ELR (cell line): ENCODE measurements around the gene ATG10.

Experiments
- DNase-seq: peaks from one replicate; pipeline ENCODE4 v3.0.0-alpha.2; 2015; ENCODE audit warnings: low read depth

The ATG10 gene

DNA sequence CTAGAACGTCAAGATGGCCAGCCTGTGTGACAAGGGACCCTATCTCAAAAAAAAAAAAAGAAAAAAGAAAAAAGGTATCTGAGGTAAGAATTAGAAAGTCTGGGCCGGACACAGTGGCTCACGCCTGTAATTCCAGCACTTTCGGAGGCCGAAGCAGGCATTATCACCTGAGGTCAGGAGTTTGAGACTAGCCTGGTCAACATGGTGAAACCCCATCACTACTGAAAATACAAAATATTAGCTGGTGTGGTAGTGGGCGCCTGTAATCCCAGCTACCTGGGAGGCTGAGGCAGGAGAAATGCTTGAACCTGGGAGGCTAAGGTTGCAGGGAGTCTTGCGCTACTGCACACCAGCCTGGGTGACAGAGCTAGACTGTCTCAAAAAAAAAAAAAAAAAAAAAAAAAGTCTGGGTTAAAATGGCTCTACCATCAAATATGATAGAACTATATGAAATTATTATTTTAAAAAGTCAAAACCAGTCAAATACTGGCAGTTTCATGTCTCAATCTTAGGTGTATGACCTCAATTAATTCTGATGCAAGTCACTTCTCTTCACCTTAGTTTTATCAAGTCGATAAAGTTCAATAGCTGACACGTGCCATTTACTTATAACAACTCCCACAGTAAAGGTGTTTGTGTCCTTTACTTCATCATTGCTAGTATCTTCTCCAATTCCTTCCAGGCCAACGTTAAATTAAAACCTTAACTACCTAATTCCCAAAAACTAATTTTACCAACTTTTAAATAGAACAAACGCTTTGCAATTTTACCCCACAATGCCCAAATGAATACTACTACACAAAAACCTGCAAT, 305.2 kb downstream of the ATG10 start:
- DNase-seq: peak; percentile 19

DNA sequence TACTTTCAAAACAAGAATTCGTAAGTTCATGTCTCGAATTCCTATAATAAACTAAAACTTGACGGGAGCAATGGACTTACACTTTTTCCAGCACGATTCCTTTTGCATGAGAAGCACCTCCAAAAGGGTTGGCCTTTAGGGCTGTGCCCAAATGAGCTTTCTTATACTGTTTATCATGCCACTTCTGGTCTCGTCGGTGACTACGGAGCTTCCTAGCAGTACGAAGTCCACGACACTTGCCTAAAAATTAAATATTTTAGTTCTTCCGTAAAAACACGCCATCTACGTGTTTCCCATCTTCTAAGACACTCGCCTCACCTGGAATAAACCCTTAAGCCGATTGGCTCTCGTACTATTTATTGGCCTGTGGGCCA, 305.8 kb downstream of the ATG10 start:
- DNase-seq: peak; percentile 23

DNA sequence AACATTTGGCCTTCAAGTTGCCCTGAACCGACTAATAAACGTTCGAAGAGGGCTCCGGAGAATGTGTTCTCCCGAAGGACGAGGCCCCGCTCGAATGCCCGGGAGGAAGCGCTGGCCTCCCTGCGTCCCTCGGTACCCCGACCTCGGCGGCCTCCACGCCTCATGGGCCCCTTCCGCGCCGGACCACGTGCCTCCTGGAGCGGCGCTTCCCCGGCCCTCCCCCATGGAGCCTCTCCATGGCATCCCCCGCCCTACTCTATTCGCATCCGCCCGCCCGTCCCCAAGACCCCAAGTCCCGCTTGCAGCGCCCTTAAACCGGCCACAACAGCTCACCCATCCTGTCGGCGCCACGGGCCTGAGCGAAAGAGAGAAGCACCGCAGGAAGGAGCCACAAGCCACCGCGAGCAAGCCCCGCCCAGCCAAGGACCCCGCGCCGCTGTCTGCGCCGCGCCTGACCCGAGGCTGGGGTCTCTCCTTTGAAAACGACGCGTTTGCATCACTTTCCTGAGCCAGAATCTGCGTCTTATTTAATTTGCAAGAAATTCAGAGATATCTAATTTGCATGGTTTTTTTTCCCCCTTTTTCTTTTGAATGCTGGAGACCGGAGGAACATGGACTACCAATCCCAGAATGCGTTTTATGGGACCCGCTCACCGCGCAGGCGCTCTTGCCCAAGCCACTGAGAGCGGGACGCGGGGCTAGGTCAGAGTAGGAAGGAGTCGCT, 306.3 kb downstream of the ATG10 start, which contains the start of gene RPS23:
TSS of gene RPS23 (minus strand) at position 368 of the 724 bp plus-strand sequence. CDS start at position 337, 31 bp downstream.
- peak; percentile 95 for DNase-seq

- DNase-seq: no peak
Measured at GRCh38 chr5:82278711-82279370, 307.0 kb downstream of the ATG10 start.

- no peak for DNase-seq
Measured at GRCh38 chr5:82283893-82284292, 312.1 kb downstream of the ATG10 start.

DNA sequence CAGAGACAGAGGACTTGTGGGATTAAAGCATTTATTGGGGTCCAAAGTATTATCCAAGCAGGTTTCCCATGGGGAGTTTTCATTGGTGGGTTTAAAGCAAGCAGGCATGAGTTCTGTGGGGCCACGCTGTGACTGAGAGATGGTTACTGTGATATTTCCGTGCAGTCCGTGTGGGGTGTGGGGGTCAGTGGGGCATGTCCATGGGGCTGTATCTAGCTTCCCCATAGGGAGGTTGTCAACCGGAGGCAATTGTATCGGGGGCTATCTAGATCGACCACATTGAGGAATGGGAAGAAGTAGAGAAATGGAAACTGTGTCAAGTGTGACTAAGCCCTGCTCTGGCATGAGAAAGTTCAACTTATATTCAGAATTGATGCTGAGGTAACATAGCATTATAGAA, 313.4 kb downstream of the ATG10 start:
- DNase-seq: no peak

GRCh38 chr5:82287625-82288024, 315.8 kb downstream of the ATG10 start:
- DNase-seq: no peak

DNA sequence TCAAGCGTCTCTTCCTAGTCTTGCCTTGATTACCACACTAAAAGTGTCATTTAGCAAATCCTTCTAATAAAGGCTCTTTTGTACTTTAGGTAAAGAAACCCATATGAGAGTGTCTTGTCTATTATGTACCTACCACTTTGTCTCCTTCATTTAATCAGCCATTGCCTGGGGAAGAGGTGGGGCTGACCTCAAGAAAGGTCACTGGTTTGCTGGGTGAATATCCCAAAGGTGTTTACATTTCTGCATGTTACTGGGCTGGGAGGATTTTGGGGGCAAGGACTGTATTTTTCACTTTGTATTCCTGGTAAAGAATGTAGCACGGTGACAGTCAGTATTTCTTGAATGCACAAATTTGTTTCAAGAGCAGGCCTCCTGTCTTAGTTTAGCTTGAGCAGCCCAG, 318.2 kb downstream of the ATG10 start:
- no peak for DNase-seq

DNA sequence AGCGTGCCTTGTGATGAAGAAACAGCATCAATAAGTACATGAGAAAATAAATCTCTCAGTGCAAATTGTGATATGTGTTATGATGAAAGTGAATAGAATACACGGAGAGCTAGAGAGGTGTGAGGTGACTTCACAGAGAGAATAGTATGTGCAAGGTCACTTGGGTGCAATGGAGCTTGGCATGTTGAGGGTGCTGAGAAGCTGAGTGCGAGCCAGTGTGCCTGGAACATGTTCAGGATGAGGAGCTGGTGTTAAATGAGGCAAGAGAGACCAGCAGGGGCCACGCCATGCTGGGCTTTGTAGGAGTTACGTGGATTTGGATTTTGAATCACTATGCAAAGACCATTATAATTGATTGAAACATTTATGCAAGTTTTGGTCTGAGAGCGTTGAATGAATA, 319.1 kb downstream of the ATG10 start:
- no peak for DNase-seq

- DNase-seq: no peak
Measured at GRCh38 chr5:82291420-82291819, 319.6 kb downstream of the ATG10 start.

DNA sequence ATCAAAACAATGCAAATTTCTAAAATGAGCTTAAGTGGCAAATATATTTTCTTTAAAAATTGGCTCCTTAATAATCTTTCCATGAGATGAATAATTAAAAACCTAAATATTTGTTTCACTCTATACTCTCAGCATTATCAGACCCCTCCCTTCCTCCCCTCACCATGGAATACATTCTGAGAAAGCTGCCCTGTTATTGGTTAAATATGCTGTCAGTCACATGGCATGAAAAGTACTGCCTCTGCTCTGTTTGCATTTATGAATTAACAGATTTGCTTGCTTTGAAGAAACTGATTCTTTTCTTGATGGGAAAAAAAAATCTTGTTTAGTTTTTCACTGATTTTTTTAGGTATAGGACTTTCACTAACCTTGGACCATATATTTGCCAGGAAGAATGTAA, 323.3 kb downstream of the ATG10 start:
- peak; percentile 39 for DNase-seq

DNA sequence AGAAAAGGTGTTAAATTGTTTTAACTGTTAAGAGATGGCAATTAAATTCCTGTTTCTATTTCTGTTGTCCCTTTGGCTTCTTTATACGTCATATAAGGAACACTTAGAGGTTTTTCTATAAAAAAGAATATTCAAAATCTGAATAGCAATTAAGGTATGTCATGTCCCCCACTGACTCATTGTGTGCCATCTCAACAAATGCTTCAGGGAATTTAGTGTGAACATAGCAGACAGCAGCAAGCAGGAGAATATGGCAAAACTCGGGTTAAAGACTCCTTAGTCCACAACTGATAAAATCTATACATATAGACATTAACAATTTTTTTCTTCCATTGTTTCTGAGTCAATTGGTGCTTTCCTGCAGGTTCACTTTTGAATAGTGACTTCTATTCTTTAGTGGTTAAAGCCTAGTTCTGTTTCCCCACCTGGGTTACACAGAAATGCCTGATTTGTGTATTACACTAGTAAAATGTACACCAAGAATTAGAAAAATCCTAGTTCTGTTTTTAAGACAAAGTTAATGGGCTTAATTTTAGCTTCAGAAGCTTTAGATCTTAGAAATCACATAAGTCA, 324.2 kb downstream of the ATG10 start:
- DNase-seq: peak; percentile 53

DNA sequence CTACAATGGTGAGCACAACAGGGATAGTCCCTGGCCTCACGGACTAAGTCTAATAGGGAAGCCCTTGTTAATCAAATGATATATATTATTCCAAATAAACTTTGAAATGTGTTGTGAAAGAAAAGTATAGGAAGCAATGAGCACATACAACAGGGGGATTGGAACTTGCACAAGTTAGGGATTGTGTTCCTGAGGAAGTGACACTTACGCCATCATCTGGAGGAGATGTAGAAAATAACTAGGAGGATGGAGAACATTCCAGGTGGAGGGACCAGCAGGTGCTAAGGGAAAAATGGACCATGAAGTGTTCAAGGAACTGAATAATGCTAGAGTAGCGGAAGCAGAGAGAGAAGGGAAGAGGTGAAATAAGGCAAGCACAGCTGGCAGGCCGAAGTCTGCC, 325.1 kb downstream of the ATG10 start:
- no peak for DNase-seq

GRCh38 chr5:82297711-82298110, 325.9 kb downstream of the ATG10 start:
- DNase-seq: no peak

- DNase-seq: peak; percentile 64
Measured at GRCh38 chr5:82298668-82299067, 326.8 kb downstream of the ATG10 start.

GRCh38 chr5:82301190-82301589, 329.4 kb downstream of the ATG10 start:
- DNase-seq: no peak
